Cardiac muscle cell (in vitro differentiated cells and primary cell): ENCODE measurements around the gene KCTD21. TPM values are rescaled to one million over a fixed set of nuclear protein-coding genes. Genes with fewer than 3 reads are reported as not detected.
A peak's percentile ranks its signal among the peaks of the same experiment; 100 is the strongest.

Experiments
- DNase-seq, 2 donors: peaks; one replicate each; pipeline versions ENCODE4 v3.0.0 to v3.0.0-alpha.2; 2010 to 2017; ENCODE audit warnings: low read depth in 1 of 2, low spot score in 1 of 2
- H3K27ac ChIP-seq: fragments of 200-600 bp; sonication (generic); 2 replicates; pipeline ENCODE4 v1.5.1; 2016
- H3K27me3 ChIP-seq: fragments of 200-600 bp; sonication (generic); 2 replicates; pipeline ENCODE4 v1.6.0; 2016; ENCODE audit warnings: control low read depth
- H3K36me3 ChIP-seq: fragments of 200-600 bp; sonication (generic); 2 replicates; pipeline ENCODE4 v1.5.1; 2016; ENCODE audit warnings: control low read depth
- H3K4me1 ChIP-seq: fragments of 200-600 bp; sonication (generic); 2 replicates; pipeline ENCODE4 v1.8.1; 2017; ENCODE audit warnings: low read depth, mild to moderate bottlenecking, mixed run types
- H3K4me3 ChIP-seq: fragments of 200-600 bp; sonication (generic); 2 replicates; pipeline ENCODE4 v1.5.1; 2016; ENCODE audit warnings: mild to moderate bottlenecking
- H3K9me3 ChIP-seq: fragments of 200-600 bp; sonication (generic); 2 replicates; pipeline ENCODE4 v1.5.1; 2017; ENCODE audit warnings: low read depth, mild to moderate bottlenecking, control low read depth
- polyA plus RNA-seq: library from polyadenylated mRNA; unstranded; fragments of >200 nt; fragmentation: Nextera tagmentation; extraction: Ambion mirVana; gene quantifications from 2 replicates; pipeline ENCODE4 v1.2.1, GENCODE V29; 2016
- total RNA-seq: library from RNA; depleted of rRNA; stranded (reverse); fragments of >200 nt; gene quantifications from 2 replicates; pipeline ENCODE4 v1.2.3, GENCODE V29; 2016
- TF ChIP-seq, protein P1 (sequence below): IDR thresholded peaks from 2 replicates; pipeline ENCODE4 v1.5.1; 2012; ENCODE audit warnings: low read depth, mild to moderate bottlenecking, low read length

Gene KCTD21
- total and polyA plus RNA-seq, 2 experiments from 2014 or later: 5.8 to 8.6 TPM

DNA sequence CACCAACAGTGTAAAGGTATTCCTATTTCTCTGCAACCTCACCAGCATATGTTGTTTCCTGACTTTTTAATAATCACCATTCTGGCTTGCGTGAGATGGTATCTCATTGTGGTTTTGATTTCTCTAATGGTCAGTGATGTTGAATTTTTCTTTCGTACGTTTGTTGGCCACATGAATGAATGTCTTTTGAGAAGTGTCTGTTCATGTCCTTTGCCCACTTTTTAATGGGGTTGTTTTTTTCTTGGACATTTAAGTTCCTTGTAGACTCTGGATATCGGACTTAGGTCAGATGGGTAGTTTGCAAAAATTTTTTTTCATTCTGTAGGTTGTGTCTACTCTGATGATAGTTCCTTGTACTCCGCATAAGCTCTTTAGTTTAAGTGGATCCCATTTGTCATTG lies 23.1 kb upstream of the KCTD21 start:
- Histone ChIP-seq H3K36me3 (peaks cover 12% of the 10 kb centered on the region), H3K27me3 (no peaks in the 10 kb centered on the region), H3K4me1 (peaks cover 18% of the 10 kb centered on the region), H3K27ac (no peak overlapping the region), H3K4me3 (no peak overlapping the region), H3K9me3 (no peaks in the 10 kb centered on the region)
- TF ChIP-seq, protein P1, sequence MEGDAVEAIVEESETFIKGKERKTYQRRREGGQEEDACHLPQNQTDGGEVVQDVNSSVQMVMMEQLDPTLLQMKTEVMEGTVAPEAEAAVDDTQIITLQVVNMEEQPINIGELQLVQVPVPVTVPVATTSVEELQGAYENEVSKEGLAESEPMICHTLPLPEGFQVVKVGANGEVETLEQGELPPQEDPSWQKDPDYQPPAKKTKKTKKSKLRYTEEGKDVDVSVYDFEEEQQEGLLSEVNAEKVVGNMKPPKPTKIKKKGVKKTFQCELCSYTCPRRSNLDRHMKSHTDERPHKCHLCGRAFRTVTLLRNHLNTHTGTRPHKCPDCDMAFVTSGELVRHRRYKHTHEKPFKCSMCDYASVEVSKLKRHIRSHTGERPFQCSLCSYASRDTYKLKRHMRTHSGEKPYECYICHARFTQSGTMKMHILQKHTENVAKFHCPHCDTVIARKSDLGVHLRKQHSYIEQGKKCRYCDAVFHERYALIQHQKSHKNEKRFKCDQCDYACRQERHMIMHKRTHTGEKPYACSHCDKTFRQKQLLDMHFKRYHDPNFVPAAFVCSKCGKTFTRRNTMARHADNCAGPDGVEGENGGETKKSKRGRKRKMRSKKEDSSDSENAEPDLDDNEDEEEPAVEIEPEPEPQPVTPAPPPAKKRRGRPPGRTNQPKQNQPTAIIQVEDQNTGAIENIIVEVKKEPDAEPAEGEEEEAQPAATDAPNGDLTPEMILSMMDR: no peak
- DNase-seq: no peak

DNA sequence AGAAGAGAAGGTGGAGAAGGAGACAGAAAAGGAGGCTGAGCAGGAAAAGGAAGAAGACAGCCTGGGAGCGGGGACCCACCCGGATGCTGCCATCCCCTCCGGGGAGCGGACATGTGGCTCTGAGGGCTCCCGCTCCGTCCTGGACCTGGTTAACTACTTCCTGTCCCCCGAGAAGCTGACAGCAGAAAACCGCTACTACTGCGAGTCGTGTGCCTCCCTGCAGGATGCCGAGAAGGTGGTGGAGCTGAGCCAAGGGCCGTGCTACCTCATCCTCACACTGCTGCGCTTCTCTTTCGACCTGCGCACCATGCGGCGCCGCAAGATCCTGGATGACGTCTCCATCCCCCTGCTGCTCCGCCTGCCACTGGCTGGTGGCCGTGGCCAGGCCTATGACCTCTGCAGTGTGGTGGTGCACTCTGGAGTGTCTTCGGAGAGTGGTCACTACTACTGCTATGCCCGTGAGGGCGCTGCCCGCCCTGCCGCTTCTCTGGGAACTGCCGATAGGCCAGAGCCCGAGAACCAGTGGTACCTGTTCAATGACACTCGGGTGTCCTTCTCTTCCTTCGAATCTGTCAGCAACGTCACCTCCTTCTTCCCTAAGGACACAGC lies 21.7 kb upstream of the KCTD21 start:
- H3K36me3 ChIP-seq: peaks cover 9% of the 10 kb centered on the region

DNA sequence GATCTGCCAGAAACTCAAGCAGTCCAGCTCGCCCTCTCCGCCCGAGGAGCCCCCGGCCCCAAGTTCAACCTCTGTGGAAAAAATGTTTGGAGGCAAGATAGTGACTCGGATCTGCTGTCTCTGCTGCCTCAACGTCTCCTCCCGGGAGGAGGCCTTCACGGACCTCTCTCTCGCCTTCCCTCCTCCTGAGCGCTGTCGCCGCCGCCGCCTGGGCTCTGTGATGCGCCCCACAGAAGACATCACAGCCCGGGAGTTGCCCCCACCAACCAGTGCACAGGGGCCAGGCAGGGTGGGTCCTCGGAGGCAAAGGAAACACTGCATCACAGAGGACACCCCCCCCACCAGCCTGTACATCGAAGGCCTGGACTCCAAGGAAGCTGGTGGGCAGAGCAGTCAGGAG lies 21.1 kb upstream of the KCTD21 start:
- no peaks in the 10 kb centered on the region for H3K9me3 ChIP-seq
- H3K4me1 ChIP-seq: peaks cover 27% of the 10 kb centered on the region
- TF ChIP-seq, protein P1: no peak
- no peak overlapping the region for H3K4me3 ChIP-seq
- H3K27ac ChIP-seq: no peak overlapping the region
- DNase-seq: no peak
- H3K36me3 ChIP-seq: peaks cover 7% of the 10 kb centered on the region
- H3K27me3 ChIP-seq: no peaks in the 10 kb centered on the region

More for the DNA sequence above, 21.7 kb upstream of the KCTD21 start:
- Histone ChIP-seq H3K27me3 (no peaks in the 10 kb centered on the region), H3K4me1 (peaks cover 27% of the 10 kb centered on the region), H3K4me3 (no peak overlapping the region), H3K9me3 (no peaks in the 10 kb centered on the region), H3K27ac (no peak overlapping the region)
- TF ChIP-seq, protein P1: no peak
- no peak for DNase-seq

DNA sequence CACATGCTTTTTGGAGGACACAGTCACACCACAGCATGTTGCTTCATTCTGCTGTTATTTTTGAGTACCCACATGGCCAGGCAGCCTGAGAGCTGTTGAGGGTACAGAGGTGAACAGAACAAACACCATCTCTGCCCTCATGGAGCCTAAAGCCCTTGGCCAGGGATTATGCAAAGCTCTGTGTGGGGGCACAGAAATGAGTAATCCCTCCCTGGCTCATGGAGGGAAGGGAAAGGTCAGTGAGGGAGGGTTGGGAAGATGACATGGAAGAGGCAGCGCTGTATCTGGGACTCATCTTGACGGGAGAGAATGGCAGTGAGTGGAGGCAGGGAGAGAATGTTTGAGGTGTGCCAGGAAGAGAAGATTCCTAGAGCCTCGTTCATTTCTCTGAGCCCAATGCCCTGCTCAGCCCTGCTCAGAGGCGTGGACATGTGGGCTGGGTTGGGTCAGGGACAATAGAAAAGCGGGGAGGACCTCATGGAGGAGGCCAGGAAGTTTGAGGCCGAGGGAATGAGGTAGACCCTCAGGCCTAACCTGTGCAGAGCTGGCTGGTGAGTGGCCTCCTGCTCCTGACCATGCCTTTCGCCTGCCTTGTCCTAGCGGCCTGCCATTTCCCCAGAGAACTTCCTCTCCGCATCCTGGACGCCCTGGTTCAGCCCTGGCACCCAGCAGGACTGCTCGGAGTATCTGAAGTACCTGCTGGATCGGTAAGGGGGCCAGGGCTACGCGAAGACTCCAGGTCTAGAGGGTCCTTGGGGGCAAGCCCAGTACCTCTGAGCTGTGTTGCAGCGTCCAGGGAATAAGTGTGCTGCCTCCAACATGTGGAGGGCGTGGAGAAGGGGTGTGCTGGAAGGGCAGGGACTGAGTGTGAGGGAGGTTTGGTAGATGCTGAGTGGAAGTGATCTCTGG lies 20.1 kb upstream of the KCTD21 start:
- Histone ChIP-seq H3K27ac (no peak overlapping the region), H3K9me3 (no peaks in the 10 kb centered on the region), H3K4me3 (no peak overlapping the region), H3K36me3 (peaks cover 7% of the 10 kb centered on the region), H3K4me1 (peaks cover 24% of the 10 kb centered on the region), H3K27me3 (no peaks in the 10 kb centered on the region)
- TF ChIP-seq, protein P1: no peak
- DNase-seq: peak in 1 of 2 donors; percentile 47

DNA sequence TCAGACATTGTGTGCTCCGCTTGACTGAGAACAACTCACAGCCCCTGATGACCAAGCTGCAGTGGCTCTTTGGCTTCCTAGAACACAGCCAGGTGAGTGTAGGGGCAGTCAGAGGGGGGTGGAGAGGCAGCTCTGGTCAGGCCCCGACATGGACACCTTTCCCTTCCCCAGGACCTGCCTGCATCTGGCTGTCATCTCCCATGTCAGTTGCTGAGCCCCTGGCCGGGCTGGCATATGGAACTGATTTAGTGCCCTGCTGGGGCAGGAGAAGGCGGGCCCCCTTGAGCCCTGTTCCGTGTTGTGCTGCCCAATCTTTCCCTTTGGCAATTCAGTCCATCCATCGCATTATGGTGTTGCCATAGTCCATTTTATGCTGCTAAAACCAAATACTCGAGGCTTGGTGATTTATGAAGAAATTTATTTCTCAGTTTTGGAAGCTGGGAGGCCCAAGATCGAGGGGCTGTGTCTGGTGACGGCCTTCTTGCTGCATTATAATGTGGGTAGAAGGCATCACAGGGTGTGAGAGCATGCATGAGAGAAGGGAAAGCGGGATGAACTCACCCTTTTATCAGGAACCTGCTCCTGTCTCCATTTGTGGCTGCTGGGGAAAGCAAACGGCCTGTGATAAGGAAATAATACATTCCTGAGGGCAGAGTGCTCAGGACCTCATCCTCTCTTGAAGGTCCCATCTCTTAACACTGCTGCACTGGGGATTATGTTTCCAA lies 19.3 kb upstream of the KCTD21 start:
- DNase-seq: peak in 1 of 2 donors; percentile 40
- Histone ChIP-seq H3K27me3 (no peaks in the 10 kb centered on the region), H3K27ac (no peak overlapping the region), H3K4me1 (peaks cover 18% of the 10 kb centered on the region), H3K4me3 (no peak overlapping the region), H3K9me3 (no peaks in the 10 kb centered on the region), H3K36me3 (peaks cover 7% of the 10 kb centered on the region)
- TF ChIP-seq, protein P1: no peak
